Activated gamma-delta T cell treated with Interleukin-2 at 50 U/mL for 16 hours (primary cell): ENCODE measurements around the gene FTO.
"Not testable (repeated sequence)": the region's sequence is repeated elsewhere in the genome, so short reads cannot be mapped to it uniquely, and the experiment has no call there.

Source experiments
- DNase-seq: peaks from one replicate; pipeline ENCODE4 v3.0.0-alpha.2; 2020

Gene FTO

DNA sequence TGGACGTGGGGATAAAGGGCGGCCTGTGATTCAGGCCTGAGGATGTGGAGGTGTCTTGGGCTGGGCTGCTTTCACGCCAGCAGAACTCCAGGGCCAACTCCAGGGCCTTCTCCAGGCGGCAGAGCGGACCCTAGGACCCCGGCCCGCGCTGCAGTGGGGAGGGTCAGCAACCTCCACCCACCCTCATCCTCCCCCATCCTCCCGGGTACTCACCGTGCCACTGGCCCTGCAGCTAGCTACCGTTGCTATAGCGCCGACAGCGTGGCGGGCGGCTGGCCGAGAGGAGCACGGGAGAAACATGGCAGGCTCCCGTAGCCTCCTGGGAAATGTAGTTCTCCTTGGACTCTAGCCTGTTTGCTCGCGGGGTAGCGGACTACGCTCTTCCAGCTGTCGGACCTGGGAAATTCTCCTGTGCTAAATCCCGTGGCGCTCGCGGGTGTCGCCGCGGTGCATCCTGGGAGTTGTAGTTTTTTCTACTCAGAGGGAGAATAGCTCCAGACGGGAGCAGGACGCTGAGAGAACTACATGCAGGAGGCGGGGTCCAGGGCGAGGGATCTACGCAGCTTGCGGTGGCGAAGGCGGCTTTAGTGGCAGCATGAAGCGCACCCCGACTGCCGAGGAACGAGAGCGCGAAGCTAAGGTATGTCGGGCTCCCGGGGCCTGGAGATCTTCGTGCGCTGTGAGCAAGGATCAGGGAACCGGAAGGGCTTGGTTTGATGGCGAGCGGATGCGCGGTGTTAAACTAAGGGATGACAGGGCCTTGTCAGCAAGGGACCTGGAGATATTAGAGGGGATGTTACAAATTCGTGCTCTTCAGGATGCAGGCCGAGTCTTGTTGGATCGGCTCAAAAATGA lies at the start of gene FTO, which contains the start of gene RPGRIP1L:
Gene FTO (plus strand): TSS at position 567 of the 855 bp plus-strand sequence.
Gene RPGRIP1L (minus strand): TSS at position 270 of the 855 bp plus-strand sequence. CDS start 3,136 bp downstream, outside the sequence.
- DNase-seq: peak; percentile 95

DNA sequence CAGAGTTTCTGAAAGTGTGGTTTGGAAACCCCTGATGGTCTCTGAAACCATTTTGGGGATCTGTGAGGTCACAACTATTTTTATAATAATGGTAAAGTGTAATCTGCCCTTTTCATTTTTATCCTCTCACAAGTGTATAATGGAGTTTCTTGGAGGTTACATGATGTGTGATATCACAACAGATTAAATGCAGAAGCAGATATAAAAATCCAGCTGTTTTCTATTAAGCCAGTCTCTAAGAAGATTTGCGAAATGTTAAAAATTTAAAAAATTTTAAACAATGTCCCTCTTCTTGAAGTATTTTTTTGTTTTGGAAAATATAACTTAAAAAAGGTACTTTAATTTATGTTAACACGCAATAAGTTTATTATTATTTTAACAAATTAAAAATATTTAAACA lies 49.0 kb upstream of the FTO start:
- no peak for DNase-seq

DNA sequence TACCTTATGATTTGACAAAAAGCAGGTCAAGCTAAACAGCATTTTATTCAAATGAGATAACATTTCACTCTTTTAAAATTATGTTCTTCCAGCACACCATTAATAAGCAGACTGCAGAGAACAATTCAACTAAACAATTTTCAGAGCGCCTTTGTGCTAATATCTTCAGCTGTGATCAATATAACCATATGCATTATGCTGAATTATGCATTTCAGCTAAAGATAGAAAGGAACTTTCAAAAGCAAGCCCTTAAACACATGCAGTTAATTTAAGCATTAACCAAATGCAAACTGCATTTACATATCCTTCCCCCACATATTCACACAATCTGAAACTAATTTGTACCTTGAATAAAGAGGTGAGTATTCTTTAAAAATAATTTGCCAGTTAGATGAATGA lies 41.9 kb upstream of the FTO start:
- DNase-seq: no peak

DNA sequence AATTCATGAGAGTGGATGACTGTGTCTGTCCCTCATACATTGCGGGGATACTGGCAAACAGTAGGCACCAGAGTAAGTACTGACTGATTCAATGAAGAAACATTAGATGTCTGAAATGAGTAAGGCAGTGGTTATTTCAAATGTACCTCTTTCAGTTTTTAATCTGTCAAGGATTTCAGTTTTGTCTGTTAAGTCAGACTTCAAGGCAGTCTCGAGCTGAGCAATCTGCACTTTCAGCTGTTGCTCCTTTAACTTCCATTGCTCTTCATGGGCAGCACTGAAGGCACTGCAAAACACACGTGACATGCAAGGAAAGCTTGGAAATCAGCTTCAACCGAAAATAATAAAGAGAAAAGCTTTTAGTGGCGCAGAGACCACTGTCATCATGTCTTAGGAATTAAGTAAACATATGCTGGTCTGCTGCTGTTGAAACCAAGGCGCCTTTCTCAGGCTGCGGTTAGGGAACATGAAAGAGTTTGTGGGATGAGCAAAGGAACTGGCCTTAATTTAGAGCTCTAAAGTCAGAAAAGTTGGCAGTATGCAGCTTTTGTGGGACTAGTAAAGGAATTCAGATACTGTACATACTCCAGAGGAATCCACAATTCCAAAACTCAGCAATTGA lies 39.1 kb upstream of the FTO start:
- DNase-seq: no peak

DNA sequence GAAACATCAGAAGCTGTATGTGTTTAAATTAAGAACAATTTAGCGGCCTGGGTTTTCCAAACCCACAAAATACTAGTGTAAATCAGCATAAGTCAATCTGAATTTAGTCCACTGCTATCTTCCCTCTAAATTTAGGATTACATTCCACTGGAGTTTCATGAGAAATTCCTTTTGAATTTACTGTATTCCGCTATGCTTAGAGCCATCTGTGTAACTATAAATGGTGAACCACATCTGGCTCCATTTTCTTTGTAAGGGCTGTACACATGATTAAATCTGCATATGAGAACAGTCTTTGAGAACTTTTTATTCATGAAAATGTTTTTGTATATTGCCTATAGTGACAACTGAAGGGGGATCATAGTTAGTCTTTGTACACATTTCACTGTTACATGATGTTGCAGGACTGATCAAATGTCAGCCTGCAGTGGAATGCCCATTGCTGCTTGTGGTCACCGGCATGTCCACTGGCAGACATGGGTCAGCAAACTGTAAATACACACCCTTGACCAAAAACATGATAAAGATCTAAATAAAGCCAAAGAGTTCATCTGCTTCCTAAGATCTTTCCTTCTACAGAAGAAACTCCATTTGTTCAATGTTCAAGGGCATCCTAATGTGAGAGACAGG lies 37.1 kb upstream of the FTO start:
- no peak for DNase-seq

DNA sequence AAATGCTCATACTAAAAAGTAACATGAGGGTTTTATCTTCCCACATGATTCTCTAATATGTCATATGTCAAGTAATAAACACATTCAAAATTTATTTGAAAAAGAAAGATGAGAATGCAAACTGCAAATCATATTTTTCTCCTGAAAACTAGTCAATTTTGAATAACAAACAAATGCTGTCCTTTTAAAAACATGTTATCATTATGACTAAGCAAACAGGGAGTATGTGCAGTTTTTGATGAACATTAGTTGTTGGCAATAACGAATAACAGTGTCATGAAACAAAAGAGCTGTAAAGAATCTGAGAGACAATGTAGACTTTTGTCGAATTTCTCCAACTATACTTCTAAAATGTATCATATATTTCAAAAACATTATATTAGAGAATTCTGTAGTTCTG lies 35.1 kb upstream of the FTO start:
- DNase-seq: no peak

DNA sequence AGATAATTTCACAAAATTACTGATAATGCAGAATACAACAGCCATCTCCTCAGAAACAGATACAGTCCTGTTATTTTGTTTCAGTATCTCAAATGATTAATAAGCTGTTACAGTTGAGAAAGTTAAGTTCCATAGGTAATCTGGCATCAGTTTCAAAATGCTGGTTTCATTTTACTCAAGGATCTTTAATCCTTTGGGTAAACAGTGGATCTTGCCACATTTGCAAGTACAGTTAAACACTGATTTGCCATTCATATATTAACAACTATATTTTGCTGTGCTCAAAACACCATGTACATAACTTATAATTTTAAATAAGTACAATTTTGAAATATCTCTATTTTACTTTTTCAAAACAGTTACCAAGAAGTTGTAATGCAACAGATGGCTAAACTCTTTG lies 31.5 kb upstream of the FTO start:
- no peak for DNase-seq

DNA sequence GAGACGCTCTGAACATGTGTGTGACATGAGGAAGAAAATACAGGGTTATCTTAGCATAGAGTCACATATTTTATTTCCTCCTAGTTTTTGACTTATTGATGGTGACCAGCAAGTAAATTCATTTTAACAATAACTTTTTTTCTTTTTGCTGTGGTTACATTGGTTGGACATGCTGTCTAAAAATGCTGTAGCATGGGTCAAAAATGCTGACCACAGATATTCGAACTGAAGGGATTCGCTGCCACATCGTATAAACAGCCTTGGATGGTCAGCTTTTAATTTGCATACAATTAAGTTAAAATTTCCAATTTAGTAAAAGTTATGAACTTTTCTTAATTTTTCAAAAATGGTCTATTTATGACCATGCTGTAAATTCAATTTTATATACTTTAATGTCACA lies 30.8 kb upstream of the FTO start:
- DNase-seq: no peak

DNA sequence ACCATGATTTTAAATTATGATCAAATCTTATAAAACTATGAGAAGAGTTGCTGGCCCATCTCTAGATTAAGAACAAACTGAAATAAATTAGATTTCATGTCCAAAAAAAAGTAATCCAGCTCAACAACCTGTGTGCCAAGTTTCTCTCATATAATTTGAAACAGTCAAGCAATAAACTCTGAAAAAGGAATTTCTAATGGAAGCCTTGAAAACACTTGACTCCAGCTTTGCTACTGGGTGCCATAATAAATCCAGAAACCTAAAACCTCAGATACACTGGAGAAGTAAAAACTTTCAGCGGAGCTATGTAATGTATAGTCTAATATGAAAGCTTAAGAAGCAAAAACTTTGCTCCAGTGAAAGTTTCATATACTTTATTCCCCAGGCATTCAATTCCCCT lies 25.8 kb upstream of the FTO start:
- no peak for DNase-seq

DNA sequence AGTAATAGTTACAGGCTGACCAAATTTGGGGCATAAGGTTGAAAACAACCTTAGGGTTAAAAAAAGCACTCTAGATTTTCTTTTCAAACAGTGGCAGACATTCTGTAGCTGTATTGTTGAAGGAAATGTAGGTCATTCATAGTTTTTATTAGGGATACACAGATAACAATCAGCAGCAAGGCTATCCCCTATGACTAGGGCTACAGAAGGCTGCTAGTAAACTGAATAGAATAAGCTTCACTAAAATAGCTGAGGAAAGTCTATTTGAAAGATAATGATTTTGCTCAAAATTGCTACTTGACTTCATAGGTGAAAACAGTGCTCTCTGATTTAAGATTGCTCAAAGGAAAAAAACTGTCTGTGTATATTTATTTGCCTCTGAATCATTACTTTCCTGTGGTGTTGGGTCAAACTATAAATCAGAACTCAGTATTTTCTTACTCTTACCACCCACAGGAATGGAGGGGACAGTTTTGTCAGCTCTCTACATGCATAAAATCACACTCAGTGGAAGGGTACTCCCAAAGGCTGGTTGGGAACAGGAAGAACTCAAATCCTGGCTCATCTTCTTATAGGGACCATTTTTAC lies 25.1 kb upstream of the FTO start:
- no peak for DNase-seq

DNA sequence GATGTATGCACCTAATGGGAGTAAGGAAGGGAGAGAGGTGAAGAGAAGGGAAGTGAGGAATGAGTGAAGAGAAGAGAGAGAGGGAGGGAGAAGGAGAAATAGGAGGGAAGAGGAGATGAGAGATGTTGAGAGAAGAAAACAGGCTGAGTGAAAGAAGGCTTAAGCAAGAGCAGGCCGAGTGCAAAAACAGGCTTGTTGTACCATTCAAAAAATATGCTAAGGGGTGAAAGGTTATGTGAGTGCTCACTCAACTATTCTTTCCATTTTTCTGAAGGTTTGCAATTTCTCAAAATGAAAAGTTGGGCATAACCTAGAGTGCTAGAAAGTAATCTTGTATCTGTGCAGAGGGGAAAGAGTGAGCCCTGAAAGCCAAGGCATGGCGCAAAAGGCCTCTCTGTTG lies 23.2 kb upstream of the FTO start:
- DNase-seq: no peak

DNA sequence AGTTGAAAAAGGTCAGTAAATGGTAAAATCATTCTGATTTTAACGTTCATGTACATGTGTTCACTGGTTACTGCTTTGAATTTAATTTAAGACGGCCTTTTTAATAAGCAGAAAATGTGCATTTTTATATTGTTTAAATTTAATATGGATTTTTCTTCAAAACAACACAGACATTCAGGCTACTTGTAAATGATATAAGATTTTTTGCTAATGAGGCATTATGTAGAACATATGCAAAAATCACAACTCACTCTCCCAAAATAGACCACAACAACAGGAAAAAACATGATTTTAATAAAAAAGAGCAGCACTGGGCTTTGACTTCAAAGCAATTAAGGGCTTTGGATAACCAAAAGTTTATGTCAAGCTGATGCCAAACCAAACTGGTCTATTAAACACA lies 22.6 kb upstream of the FTO start:
- no peak for DNase-seq

DNA sequence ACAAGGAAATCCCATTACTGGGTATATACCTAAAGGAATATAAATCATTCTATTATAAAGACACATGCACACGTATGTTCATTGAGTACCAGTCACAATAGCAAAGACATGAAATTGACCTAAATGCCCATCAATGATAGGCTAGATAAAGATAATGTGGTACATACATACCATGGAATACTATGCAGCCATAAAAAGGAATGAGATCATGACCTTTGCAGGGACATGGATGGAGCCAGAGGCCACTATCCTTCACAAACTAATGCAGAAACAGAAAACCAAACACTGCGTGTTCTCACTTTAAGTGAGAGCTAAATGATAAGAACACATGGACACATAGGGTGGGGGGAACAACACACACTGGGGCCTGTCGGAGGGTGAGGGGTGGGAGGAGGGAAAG lies 18.6 kb upstream of the FTO start:
- not testable (repeated sequence) for DNase-seq

DNA sequence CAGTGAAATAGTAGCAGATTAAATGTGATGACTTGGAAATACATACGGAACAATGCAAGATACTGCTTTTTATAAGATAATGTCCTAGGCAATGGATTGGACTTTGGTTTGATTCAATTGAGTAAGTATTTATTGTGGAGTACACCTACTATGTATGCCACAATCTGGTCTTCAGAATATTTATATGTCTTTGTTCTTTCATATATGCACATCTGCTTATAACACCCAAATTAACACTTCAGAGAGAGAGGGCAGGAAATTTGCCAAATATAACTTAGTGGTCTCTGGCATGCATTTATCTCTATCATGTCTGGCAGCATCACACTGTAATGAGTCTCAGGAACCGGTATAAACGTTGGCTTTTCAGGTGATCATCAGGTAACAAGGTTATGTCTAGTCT lies 17.2 kb upstream of the FTO start:
- DNase-seq: no peak

DNA sequence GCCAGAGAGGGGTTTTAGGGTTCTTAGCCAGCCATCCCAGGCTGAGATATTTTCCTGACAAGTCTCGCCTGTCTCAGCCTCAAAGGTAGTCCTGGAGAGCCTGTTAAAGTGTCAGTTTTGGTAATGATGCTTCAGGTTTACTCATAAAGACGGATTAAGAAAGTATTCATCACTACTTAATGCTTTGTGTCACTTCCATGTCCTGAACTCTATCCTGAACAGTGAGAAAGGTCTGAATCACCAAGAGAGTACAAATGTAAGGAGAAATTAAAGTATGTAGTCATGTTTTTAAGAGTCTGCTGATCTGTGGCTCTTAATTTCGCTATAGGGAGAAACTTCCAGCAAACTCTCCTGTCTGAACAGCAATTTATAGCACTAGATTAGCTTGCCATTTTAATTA lies 14.3 kb upstream of the FTO start:
- no peak for DNase-seq

DNA sequence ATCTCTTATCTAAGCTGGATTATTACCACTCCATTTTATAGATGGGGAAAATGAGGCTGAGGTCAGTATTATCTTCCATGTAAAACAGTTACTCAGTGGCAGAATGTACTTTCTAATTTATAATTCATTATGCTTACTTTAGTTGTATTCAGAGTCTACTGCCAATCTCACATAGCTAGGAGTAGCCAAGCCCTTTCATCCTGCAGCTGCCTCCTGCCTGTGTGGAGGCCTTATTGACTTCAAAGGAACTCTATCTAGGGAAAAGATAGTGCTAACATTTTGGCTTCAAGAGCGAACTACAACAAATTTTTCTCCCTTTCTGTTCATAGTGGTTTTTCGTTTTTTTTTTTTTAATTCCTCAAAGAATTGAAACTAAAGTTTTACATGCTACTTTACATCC lies 13.2 kb upstream of the FTO start:
- DNase-seq: no peak

DNA sequence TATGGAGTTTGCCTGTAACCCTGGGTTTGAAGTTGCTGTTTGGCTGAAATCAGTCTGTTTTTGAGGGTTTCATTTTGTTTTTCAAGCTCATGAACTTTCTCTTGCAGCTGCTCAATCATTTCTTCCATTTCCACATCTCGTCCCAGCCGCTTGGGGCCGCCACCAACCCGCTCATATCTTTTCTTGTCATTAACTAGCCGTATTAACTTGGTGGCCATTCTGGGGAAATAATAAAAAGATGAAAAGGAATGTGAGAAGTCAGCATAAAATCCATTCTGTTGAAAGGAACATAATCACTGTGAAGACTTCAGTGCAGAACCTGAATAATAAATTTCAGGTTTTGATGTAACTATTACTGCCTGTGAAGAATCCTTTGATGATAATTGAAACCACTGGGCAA lies 11.8 kb upstream of the FTO start:
- no peak for DNase-seq

DNA sequence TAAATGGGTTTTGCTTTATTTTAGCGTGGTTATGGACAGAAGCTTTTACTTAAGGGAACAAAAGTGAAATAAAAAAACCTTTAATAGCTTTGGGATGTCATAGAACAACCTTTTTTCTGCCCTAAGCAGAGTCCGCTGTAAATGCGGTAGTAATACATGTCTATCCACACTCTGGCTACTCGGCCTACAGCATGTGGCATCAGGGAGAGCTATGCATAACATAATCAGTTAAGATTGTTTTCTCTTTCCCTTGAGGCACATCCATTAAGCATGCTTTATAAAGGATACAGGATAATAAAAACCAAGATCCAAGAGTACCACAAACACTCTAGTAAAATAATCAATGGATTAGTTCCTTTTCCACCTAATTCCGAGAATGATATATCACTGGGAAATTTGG lies 10.6 kb upstream of the FTO start:
- DNase-seq: no peak

DNA sequence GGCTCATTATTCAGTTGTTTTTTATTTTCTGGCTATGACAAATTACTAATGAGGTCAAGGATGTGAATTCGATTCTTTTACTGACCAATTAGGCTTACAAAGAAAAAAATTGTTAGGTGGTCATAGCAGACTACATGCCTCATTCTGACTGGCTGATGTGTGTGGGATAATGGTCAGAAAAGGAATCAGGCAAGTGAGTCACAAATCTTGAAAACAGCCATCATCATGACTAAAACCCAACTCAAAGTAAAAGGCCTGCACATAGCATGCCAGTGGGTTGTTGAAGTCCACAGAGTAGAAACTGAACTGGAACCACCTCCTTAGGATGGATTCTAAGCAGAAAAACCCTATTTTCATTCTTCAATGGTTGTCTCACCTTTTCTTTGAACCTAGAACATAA lies 8.9 kb upstream of the FTO start:
- DNase-seq: no peak

DNA sequence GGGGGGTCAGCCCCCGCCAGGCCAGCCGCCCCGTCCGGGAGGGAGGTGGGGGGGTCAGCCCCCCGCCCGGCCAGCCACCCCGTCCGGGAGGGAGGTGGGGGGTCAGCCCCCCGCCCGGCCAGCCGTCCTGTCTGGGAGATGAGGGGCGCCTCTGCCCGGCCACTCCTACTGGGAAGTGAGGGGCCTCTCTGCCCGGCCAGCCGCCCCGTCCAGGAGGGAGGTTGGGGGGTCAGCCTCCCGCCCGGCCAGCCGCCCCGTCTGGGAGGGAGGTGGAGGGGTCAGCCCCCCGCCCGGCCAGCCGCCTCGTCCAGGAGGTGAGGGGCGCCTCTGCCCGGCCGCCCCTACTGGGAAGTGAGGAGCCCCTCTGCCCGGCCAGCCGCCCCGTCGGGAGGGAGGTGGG lies 5.7 kb upstream of the FTO start:
- DNase-seq: not testable (repeated sequence)

DNA sequence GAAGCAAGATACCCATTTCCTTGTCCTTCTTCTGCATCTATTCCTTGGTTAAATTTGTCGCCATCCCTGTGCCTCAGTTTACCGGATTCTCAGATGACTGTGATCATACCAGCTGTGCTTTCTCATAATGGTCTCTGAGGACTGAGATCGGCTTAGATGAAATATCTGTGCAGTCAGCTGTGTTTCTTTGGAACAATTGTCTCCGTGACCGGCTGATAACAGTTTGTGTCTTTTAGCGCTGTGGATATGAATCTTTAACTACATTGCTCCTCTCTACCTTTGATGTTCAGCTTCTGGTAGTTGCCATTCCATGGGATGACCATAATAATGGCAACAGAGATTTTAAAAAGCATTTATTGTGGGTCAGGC lies 473 bp downstream of the FTO start:
- no peak for DNase-seq

DNA sequence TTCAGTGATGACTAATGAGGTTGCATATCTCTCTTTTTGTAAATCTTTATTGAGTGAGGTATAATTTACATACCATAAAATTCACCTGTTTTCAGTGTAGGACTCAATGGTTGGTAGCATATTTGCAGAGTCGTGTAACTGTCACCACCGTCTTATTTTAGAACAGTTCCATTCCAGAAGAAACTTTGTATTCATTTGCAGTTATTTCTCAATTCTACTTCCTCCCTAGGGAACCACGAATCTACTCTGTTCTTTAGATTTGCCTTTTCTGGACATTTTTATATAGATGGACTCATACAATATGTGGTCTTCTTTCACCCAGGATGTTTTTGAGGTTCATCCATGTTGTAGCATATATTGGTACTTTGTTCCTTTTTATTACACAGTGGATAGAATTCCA lies 3.7 kb downstream of the FTO start:
- DNase-seq: no peak

DNA sequence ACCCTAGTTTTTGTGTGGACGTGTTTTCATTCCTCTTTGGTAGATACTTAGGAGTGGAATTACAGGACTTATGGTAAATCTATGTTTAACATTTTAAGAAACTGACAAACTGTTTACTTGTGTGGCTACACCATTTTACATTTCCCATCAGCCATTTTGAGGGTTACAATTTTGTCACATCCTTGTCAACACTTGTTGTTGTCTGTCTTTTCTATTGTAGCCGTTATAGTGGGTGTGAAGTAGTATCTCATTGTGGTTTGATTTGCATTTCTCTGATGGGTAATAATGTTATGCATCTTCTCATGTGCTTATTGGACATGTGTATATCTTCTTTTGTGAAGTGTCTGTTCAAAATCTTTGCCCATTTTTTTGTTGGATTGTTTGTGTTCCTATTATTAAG lies 4.5 kb downstream of the FTO start:
- DNase-seq: no peak

DNA sequence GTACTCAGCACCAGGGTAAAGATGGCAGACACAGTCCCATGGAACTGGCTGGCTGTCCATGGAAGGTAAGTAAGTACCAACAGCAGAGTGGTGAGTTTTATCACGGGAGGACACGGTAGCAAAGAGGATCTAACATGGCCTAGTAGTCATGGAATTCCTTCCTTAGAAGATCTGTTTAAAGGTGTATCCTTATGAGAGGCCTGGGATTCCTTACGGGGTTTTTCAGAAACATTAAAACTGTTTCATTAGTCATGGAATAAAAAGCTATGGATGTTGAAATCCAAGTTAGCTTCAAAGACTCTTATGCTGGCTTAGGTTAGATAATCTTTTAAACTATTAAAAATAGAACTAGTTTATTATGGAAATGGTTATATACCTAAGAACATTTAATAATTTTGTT lies 7.4 kb downstream of the FTO start:
- no peak for DNase-seq
